ENCODE measurements around the gene F11R. TPM values are rescaled to one million over a fixed set of nuclear protein-coding genes. Genes with fewer than 3 reads are reported as not detected.
"Not testable (repeated sequence)": the region's sequence is repeated elsewhere in the genome, so short reads cannot be mapped to it uniquely, and the experiment has no call there.

The F11R gene
- total and polyA plus RNA-seq, 2 of the 4 experiments (the other 2 are of a cell fraction): 0.79 to 2.2 TPM

- H3K4ac ChIP-seq (ENCODE audit: low read depth, low read length); H3K36me3 ChIP-seq (ENCODE audit: control insufficient read depth, insufficient read depth, low read length); H2AFZ ChIP-seq (replicated peaks; ENCODE audit: low read length, poor library complexity); H3K4me1 ChIP-seq (ENCODE audit: control insufficient read depth, insufficient read depth, low read length); H3K9me3 ChIP-seq (ENCODE audit: control insufficient read depth, insufficient read depth, low read length); H3K79me1 ChIP-seq (ENCODE audit: low read depth in 1 of 2, low read length in 2 of 2); H2BK120ac ChIP-seq (ENCODE audit: low read depth, low read length); H3K14ac ChIP-seq (replicated peaks; ENCODE audit: low read depth, low read length); H4K91ac ChIP-seq (ENCODE audit: insufficient read depth, low read depth, low read length); H3K23ac ChIP-seq (ENCODE audit: low read depth, low read length); BruUV-seq (replicated peaks); H3K9ac ChIP-seq (ENCODE audit: low read depth, low read length); dilution Hi-C loops (cut with HindIII; ENCODE audit: low sequenced_read_pairs, unreplicated experiment); H2AK5ac ChIP-seq (ENCODE audit: low read depth, low read length); H2BK15ac ChIP-seq (ENCODE audit: low read depth, low read length); intact Hi-C loops (cut with micrococcal nuclease); H3K9me1 ChIP-seq (ENCODE audit: insufficient read depth, low read length); H3K18ac ChIP-seq (ENCODE audit: low read depth, low read length); H3K56ac ChIP-seq (ENCODE audit: extremely low read depth, insufficient read depth, low read length); H4K5ac ChIP-seq (ENCODE audit: low read depth, low read length); ATAC-seq (ENCODE audit: low read depth); H2BK5ac ChIP-seq (ENCODE audit: low read depth, low read length, poor library complexity, severe bottlenecking); H4K20me1 ChIP-seq (ENCODE audit: insufficient read depth, low read length); H3K4me2 ChIP-seq (ENCODE audit: low read depth, low read length); H3K27me3 ChIP-seq (ENCODE audit: control insufficient read depth, insufficient read depth, low read length); POLR2A ChIA-PET (ENCODE audit: unreplicated experiment); H3K27ac ChIP-seq (ENCODE audit: insufficient read depth, low read length); H3K4me3 ChIP-seq (ENCODE audit: insufficient read depth, low read depth, low read length); DNase-seq; in situ Hi-C loops (cut with MboI; ENCODE audit: low sequenced_read_pairs); H2AK9ac ChIP-seq (replicated peaks; ENCODE audit: low read depth, low read length, poor library complexity); H2BK20ac ChIP-seq (ENCODE audit: low read depth, low read length); H4K8ac ChIP-seq (ENCODE audit: low read depth in 2 of 2, low read length in 2 of 2): not testable (repeated sequence)
- WGBS, 2 experiments (ENCODE audit: extremely low coverage in 2 of 2, insufficient read length in 1 of 2): no CpG with 5 or more reads among the region's 1 CpG
- CTCF ChIA-PET: interaction anchor here (0.6 kb wide), 1 partner anchor 328 kb away, joined by 4 read pairs; no protein-coding TSS in a partner anchor
Observed at GRCh38 chr1:161026954-161027353, 6.0 kb upstream of the F11R start.

GRCh38 chr1:161022432-161022831, 1.5 kb upstream of the F11R start:
- ATAC-seq (ENCODE audit: low read depth); H2AFZ ChIP-seq (replicated peaks; ENCODE audit: low read length, poor library complexity); H3K27ac ChIP-seq (ENCODE audit: insufficient read depth, low read length); H3K4me1 ChIP-seq (ENCODE audit: control insufficient read depth, insufficient read depth, low read length); H3K18ac ChIP-seq (ENCODE audit: low read depth, low read length); H3K9me3 ChIP-seq (ENCODE audit: control insufficient read depth, insufficient read depth, low read length); H3K4ac ChIP-seq (ENCODE audit: low read depth, low read length); CTCF ChIA-PET; H2AK9ac ChIP-seq (replicated peaks; ENCODE audit: low read depth, low read length, poor library complexity); H3K4me3 ChIP-seq (ENCODE audit: insufficient read depth, low read depth, low read length); dilution Hi-C loops (cut with HindIII; ENCODE audit: low sequenced_read_pairs, unreplicated experiment); BruUV-seq (replicated peaks); H3K56ac ChIP-seq (ENCODE audit: extremely low read depth, insufficient read depth, low read length); H3K9me1 ChIP-seq (ENCODE audit: insufficient read depth, low read length); H2BK15ac ChIP-seq (ENCODE audit: low read depth, low read length); H3K36me3 ChIP-seq (ENCODE audit: control insufficient read depth, insufficient read depth, low read length); H2AK5ac ChIP-seq (ENCODE audit: low read depth, low read length); H2BK120ac ChIP-seq (ENCODE audit: low read depth, low read length); in situ Hi-C loops (cut with MboI; ENCODE audit: low sequenced_read_pairs); H3K79me1 ChIP-seq (ENCODE audit: low read depth in 1 of 2, low read length in 2 of 2); H3K9ac ChIP-seq (ENCODE audit: low read depth, low read length); H2BK5ac ChIP-seq (ENCODE audit: low read depth, low read length, poor library complexity, severe bottlenecking); DNase-seq; H4K5ac ChIP-seq (ENCODE audit: low read depth, low read length); H3K4me2 ChIP-seq (ENCODE audit: low read depth, low read length); H4K91ac ChIP-seq (ENCODE audit: insufficient read depth, low read depth, low read length); POLR2A ChIA-PET (ENCODE audit: unreplicated experiment); H3K14ac ChIP-seq (replicated peaks; ENCODE audit: low read depth, low read length); H4K20me1 ChIP-seq (ENCODE audit: insufficient read depth, low read length); H3K23ac ChIP-seq (ENCODE audit: low read depth, low read length); H2BK20ac ChIP-seq (ENCODE audit: low read depth, low read length); intact Hi-C loops (cut with micrococcal nuclease); H4K8ac ChIP-seq (ENCODE audit: low read depth in 2 of 2, low read length in 2 of 2): not testable (repeated sequence)
- H3K27me3 ChIP-seq (ENCODE audit: control insufficient read depth, insufficient read depth, low read length): peaks cover 28% of the 10 kb centered on the region
- no CpG with 5 or more reads among the region's 12 CpGs for WGBS, 2 experiments (ENCODE audit: extremely low coverage in 2 of 2, insufficient read length in 1 of 2)

All from IMR-90 (cell line).